GM12873 (cell line): Measurements from ENCODE around the gene SLC5A1.

ENCODE experiments used
- TF ChIP-seq, protein P1 (sequence below): IDR thresholded peaks from 2 replicates; pipeline ENCODE4 v1.5.1; 2012; ENCODE audit warnings: low read depth, mild to moderate bottlenecking, moderate library complexity, low read length, control low read depth; ENCODE audit not compliant: insufficient read depth; ENCODE audit errors: missing control alignments

Gene SLC5A1

DNA sequence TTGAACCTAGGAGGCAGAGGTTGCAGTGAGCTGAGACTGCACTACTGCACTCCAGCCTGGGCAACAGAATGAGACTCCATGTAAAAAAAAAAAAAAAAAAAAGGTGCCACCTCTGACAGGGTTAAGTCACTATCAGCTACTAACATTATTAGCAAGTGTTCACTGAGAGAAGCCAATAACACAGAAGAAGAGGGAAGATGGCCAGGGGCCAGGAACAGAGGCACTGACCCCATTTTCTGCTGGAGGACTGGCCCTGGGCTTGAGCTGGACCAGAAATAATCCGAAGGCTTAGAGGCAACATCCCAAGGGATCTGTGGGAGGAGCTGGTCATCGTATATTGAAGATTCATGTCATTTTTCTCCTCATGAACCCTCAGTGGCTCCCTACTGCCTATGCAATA is 5.0 kb downstream of the SLC5A1 start:
- TF ChIP-seq, protein P1, sequence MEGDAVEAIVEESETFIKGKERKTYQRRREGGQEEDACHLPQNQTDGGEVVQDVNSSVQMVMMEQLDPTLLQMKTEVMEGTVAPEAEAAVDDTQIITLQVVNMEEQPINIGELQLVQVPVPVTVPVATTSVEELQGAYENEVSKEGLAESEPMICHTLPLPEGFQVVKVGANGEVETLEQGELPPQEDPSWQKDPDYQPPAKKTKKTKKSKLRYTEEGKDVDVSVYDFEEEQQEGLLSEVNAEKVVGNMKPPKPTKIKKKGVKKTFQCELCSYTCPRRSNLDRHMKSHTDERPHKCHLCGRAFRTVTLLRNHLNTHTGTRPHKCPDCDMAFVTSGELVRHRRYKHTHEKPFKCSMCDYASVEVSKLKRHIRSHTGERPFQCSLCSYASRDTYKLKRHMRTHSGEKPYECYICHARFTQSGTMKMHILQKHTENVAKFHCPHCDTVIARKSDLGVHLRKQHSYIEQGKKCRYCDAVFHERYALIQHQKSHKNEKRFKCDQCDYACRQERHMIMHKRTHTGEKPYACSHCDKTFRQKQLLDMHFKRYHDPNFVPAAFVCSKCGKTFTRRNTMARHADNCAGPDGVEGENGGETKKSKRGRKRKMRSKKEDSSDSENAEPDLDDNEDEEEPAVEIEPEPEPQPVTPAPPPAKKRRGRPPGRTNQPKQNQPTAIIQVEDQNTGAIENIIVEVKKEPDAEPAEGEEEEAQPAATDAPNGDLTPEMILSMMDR = no peak

DNA sequence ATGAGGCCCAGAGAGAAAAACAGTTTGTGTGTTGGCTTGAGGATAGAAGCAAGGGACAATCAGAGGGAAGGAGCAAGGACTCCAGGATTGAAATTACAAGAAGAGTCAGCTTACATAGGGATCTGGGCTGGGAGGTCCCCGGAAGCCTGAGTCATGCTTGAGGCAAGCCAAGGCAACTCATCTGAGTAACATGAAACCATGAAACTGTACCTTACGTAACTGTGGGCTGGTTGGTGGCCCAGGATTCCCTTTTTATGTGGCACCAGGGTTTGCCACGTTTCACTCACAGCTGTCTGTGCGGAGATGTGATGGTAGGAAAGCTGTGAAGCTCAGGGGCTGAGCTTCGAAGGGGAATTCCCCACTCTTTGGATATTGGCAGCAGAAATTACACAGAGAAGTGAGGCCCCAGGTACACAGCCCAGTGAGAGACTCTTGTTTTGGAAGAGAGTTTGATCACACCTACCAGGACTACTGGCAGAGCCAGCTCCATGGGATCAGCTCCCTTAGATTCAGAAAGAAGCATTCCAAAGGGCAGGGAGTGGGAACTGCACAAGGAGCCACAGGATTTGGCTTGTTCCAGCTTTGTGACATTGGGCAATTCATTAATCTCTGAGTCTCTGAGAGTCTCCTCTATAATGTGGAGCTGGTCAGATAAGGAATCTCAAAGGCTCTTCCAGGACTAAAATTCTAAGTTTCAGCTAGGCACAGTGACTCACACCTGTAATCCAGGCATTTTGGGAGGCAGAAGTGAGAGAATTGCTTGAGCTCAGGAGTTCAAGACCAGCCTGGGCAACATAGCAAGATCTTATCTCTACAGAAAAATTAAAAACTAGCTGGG is 7.8 kb downstream of the SLC5A1 start:
- TF ChIP-seq, protein P1 = no peak

DNA sequence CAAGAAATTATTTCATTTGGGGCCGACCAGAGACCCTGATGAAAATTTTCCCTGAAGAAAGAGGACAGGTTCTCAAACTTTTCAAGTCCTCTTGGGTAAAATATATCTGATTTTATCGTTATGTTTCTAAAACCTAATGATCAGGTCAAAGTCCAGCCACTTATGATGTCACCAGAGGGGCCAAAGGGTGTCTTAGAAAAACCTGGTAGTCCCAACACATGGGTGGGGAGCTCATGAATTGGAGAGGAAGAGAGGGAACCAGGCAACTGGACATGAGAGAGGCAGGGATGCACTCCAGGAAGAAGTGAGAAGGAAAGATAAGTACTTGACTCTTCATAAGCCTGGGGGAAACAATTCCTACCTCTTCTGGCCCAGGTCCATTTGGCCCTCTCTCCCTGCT is 9.2 kb downstream of the SLC5A1 start:
- TF ChIP-seq, protein P1 = no peak

DNA sequence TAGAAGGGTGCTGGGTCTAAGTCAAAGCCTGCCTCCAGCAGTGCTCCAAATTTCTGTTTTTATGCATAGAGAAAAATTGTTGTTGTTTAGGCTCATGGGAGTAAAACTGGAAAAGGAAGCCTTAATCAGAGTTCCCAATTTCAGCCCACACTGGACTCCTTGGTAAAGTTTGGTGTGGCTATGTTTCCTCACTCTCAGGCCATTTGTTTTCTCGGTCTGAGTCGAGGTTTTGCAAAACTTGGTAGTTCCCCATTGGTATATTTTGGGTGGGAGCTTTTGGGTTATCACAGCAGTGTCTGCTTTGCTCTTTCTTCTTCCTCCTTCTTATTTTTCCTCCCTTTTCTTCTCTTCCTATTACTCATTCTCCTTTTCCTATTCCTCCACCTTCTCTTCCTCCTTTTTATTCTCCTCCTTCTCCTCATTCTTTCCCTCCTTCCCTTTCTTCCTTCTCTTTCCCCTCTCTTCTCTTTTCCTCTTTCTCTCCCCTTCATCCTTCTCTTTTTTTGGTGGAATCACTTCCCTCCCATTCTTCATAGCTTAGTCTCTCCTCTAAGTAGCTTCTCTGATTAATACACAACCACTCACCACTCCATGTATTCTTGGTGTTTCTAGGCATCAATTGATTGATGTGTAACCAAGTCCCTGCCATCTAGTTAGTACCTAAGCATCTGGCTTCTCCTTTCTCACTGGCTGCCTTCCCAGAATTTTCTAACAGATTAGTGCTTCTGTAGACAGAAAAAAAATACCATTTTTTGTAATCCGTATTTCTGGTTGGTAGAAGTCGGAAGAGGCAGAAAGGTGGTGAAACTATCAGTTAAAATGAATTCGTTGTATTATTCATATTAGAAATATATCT is 10.1 kb downstream of the SLC5A1 start:
- TF ChIP-seq, protein P1 = no peak

DNA sequence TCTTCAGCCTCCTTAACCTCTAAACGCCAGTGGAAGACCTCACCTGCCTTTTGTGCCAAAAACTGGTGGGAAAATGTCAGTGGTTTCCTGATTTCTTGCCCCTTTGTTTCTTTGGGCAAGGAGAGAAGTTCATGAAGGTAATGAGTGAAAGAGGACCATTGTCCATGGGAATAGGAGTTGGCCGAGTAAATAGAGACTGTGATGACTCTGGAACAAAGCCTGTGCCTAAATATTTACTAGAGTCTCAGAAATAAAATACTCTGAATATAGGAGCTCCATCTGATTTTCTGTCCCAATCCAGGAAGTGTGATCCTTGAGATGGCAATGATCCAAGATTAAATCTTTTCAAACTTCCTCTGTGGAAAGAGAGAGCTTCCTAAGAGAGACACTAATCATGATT is 12.0 kb downstream of the SLC5A1 start:
- TF ChIP-seq, protein P1 = no peak

DNA sequence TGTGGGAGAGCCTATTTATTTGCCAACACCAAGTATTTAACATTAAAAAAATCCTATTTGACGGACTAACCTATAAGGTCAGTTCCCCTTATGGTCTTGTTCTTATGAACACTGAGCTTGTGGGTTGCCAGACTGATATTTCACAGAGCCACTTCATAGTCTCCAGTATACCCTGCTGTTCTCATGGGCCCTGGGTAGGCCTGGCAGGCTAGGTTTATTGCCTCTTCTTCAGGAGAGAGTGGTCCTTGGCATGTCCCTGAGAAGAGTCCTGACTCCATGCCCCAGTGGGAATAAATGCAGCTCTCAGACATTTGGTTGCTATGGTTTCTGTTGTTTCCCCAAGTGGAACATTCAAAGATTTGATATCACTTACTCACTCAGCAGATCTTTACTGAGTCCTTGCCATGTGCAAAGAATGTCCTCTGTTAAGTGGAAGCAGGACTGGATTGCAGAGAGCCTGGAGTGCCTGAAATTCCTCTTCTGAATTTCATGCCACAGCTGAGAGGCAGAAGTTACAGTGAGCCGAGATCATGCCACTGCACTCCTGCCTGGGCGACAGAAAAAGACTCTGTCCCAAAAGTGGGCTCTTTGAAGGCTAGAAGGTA is 15.7 kb downstream of the SLC5A1 start:
- TF ChIP-seq, protein P1 = no peak

DNA sequence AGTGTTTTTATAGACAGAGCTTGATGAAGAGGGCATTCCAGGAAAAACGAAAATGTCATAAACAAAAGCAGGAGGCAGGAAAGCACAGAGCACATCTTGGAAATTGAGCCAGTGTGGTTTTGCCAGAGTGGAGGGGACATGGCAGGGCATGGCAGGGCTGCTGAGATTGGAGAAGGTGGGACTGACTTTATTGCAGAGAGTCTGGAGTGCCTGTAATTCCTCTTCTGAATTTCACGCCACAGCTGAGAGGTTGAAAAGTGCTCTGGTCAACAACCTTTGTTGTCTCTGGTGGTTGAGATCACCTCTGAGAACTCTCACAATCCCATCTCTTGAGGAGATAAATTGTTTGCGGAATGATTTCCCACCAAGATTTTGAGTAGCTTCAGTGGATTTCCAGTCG is 16.4 kb downstream of the SLC5A1 start:
- TF ChIP-seq, protein P1 = no peak
